Measurements from ENCODE around the gene RFTN1.
"Not testable (repeated sequence)": the region's sequence is repeated elsewhere in the genome, so short reads cannot be mapped to it uniquely, and the experiment has no call there.

Gene RFTN1

GRCh38 chr3:16320711-16321110 is 192.8 kb downstream of the RFTN1 start:
- DNase-seq, result no peak

GRCh38 chr3:16319723-16320122 is 193.8 kb downstream of the RFTN1 start:
- DNase-seq, result no peak

GRCh38 chr3:16319307-16319706 is 194.2 kb downstream of the RFTN1 start:
- DNase-seq, result peak; percentile 79 to 89

- DNase-seq, result no peak
Measured at GRCh38 chr3:16318176-16318575, 195.3 kb downstream of the RFTN1 start.

GRCh38 chr3:16317561-16317945 is 195.9 kb downstream of the RFTN1 start:
- no peak for DNase-seq

GRCh38 chr3:16316847-16317560 is 196.5 kb downstream of the RFTN1 start:
- no peak for DNase-seq

GRCh38 chr3:16316396-16316795 is 197.1 kb downstream of the RFTN1 start:
- no peak for DNase-seq

GRCh38 chr3:16315623-16316022 is 197.9 kb downstream of the RFTN1 start:
- no peak for DNase-seq

- DNase-seq, result no peak
Measured at GRCh38 chr3:16313886-16314645, 199.4 kb downstream of the RFTN1 start.

GRCh38 chr3:16311960-16312451 is 201.5 kb downstream of the RFTN1 start:
- peak; percentile 51 to 74 for DNase-seq

- DNase-seq, result not testable (repeated sequence)
Measured at GRCh38 chr3:16310486-16310885, 203.0 kb downstream of the RFTN1 start.

GRCh38 chr3:16309558-16309957 is 203.9 kb downstream of the RFTN1 start:
- DNase-seq, result peak; percentile 48 to 84

- no peak for DNase-seq
Measured at GRCh38 chr3:16308727-16309126, 204.8 kb downstream of the RFTN1 start.

- no peak for DNase-seq
Measured at GRCh38 chr3:16307832-16308531, 205.5 kb downstream of the RFTN1 start.

- peak; percentile 45 to 64 for DNase-seq
Measured at GRCh38 chr3:16305111-16305541, 208.4 kb downstream of the RFTN1 start.

- DNase-seq, result no peak
Measured at GRCh38 chr3:16304061-16305010, 209.2 kb downstream of the RFTN1 start.

GRCh38 chr3:16303037-16303575 is 210.4 kb downstream of the RFTN1 start:
- no peak for DNase-seq

- DNase-seq, result no peak
Measured at GRCh38 chr3:16302082-16302631, 211.3 kb downstream of the RFTN1 start.

GRCh38 chr3:16301507-16301906 is 212.0 kb downstream of the RFTN1 start:
- no peak for DNase-seq

- DNase-seq, result peak; percentile 63 to 78
Measured at GRCh38 chr3:16300881-16301359, 212.6 kb downstream of the RFTN1 start.

- no peak for DNase-seq
Measured at GRCh38 chr3:16300307-16300706, 213.2 kb downstream of the RFTN1 start.

GRCh38 chr3:16299746-16300145 is 213.8 kb downstream of the RFTN1 start:
- DNase-seq, result no peak

Measured in CD4-positive, alpha-beta T cell treated with Interleukin-4 for 1 hour (primary cell).